Measurements from ENCODE around the gene NSMF. TPM values are rescaled to one million over a fixed set of nuclear protein-coding genes. Genes with fewer than 3 reads are reported as not detected.
A peak's percentile ranks its signal among the peaks of the same experiment; 100 is the strongest.

Gene NSMF, protein sequence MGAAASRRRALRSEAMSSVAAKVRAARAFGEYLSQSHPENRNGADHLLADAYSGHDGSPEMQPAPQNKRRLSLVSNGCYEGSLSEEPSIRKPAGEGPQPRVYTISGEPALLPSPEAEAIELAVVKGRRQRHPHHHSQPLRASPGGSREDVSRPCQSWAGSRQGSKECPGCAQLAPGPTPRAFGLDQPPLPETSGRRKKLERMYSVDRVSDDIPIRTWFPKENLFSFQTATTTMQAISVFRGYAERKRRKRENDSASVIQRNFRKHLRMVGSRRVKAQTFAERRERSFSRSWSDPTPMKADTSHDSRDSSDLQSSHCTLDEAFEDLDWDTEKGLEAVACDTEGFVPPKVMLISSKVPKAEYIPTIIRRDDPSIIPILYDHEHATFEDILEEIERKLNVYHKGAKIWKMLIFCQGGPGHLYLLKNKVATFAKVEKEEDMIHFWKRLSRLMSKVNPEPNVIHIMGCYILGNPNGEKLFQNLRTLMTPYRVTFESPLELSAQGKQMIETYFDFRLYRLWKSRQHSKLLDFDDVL
- 20.7 TPM for total RNA-seq
- long read RNA-seq, transcript NSMF-205 (14 exons, 3,571 nt) = minor isoform, 11 of 63 reads
- long read RNA-seq, transcript NSMF-201 (15 exons, 2,981 nt) = major isoform, 28 of 63 reads
- long read RNA-seq, partial matches to known transcripts = 5 of 63 reads
- long read RNA-seq, other reads (novel, unspliced or antisense) = 19 of 63 reads

DNA sequence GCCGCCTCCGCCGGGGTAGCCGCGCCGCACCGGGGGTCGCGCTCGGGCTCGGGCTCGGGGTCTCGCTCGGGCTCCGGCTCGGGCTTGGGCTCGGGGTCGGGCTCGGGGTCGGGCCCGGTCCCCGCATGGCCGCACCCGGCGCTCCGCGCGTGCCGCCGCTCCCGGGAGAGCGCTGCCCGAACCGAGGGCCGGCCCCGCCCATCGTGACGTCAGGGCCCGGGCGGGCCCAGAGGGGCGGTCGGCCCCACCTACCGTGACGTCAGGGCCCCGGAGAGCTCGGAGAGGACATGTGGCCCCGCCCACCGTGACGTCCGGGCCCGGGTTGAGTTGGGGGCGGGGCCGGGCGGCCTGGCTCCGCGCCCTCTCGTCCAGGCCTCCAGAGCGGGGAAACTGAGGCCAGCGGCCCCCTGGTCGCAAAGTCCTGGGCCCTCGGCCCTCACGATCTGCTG lies at the start of gene NSMF:
NSMF (minus strand) TSS at position 183 of the 449 bp plus-strand sequence. CDS start 232 bp downstream, outside the sequence.
- intact Hi-C loops (cut with DNase I) = no loop called here
- H3K27ac ChIP-seq = peak within 1 kb of the TSS; percentile 69
- H3K36me3 ChIP-seq = no peaks in the 10 kb centered on the region
- ATAC-seq = peak; percentile 91
- peaks cover 27% of the 10 kb centered on the region for H3K4me1 ChIP-seq
- no peaks in the 10 kb centered on the region for H3K9me3 ChIP-seq
- peak; percentile 95 for DNase-seq
- no peaks in the 10 kb centered on the region for H3K27me3 ChIP-seq (ENCODE audit: low read depth)
- peak within 1 kb of the TSS; percentile 64 for H3K4me3 ChIP-seq
- TF ChIP-seq, protein P1, sequence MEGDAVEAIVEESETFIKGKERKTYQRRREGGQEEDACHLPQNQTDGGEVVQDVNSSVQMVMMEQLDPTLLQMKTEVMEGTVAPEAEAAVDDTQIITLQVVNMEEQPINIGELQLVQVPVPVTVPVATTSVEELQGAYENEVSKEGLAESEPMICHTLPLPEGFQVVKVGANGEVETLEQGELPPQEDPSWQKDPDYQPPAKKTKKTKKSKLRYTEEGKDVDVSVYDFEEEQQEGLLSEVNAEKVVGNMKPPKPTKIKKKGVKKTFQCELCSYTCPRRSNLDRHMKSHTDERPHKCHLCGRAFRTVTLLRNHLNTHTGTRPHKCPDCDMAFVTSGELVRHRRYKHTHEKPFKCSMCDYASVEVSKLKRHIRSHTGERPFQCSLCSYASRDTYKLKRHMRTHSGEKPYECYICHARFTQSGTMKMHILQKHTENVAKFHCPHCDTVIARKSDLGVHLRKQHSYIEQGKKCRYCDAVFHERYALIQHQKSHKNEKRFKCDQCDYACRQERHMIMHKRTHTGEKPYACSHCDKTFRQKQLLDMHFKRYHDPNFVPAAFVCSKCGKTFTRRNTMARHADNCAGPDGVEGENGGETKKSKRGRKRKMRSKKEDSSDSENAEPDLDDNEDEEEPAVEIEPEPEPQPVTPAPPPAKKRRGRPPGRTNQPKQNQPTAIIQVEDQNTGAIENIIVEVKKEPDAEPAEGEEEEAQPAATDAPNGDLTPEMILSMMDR (IDR thresholded peaks at IDR 0.05) = no peak

DNA sequence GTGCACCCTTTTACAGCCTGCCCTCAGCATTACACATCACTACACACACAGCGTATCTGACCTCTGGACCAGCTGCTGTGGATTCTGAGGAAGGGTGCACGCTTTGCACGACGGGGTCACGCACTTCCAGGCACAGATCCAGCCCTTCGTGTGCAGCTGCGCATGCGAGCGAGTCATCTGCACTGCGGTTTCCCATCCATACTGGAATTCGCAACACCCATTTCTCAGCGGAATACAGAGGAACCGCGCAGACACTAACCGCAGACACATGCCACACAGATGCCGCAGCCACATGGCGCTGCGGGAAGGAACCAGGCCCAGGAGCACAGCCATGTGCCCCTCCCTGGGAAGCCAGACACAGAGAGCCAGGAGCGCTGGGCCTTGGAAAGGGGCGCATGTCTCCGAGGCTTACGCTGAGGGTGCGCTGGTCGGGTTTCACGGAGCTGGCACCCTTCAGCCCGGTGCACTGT lies 47.6 kb upstream of the NSMF start:
- no peak for DNase-seq
- peak in 1 of 2 donors; percentile 21 for ATAC-seq
- Histone ChIP-seq H3K27ac (no peak overlapping the region), H3K9me3 (no peaks in the 10 kb centered on the region), H3K27me3 (ENCODE audit: low read depth) (no peaks in the 10 kb centered on the region), H3K4me3 (no peak overlapping the region), H3K4me1 (no peaks in the 10 kb centered on the region), H3K36me3 (no peaks in the 10 kb centered on the region)
- intact Hi-C loops (cut with DNase I) = no loop called here
- TF ChIP-seq, protein P1 (IDR thresholded peaks at IDR 0.05) = no peak

DNA sequence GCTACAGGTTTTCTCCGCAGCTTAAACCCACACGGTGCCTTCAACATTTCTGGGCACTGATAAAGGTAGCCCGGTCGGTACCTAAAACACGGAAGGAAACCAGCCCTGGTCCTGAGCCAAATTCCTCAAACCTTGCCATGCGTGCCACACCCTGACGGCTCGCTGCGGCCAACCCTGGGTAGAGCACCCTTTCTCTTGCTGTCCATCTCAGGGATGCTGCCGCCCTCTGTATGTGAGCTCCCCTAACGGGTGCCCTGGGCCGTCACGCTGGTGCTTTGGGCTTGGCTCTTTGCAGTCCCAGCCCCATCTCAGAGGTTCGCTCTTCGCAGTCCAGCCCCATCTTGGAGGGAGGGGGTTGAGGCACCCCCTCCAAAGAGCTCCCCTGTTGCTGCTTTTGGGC lies 47.1 kb upstream of the NSMF start:
- ATAC-seq (peak in 1 of 2 donors; percentile 37), DNase-seq (no peak)
- no peak overlapping the region for H3K4me3 ChIP-seq
- H3K4me1 ChIP-seq = no peaks in the 10 kb centered on the region
- H3K27ac ChIP-seq = no peak overlapping the region
- intact Hi-C loops (cut with DNase I) = no loop called here
- H3K27me3 ChIP-seq (ENCODE audit: low read depth) = no peaks in the 10 kb centered on the region
- TF ChIP-seq, protein P1 (IDR thresholded peaks at IDR 0.05) = no peak
- no peaks in the 10 kb centered on the region for H3K36me3 ChIP-seq
- no peaks in the 10 kb centered on the region for H3K9me3 ChIP-seq

DNA sequence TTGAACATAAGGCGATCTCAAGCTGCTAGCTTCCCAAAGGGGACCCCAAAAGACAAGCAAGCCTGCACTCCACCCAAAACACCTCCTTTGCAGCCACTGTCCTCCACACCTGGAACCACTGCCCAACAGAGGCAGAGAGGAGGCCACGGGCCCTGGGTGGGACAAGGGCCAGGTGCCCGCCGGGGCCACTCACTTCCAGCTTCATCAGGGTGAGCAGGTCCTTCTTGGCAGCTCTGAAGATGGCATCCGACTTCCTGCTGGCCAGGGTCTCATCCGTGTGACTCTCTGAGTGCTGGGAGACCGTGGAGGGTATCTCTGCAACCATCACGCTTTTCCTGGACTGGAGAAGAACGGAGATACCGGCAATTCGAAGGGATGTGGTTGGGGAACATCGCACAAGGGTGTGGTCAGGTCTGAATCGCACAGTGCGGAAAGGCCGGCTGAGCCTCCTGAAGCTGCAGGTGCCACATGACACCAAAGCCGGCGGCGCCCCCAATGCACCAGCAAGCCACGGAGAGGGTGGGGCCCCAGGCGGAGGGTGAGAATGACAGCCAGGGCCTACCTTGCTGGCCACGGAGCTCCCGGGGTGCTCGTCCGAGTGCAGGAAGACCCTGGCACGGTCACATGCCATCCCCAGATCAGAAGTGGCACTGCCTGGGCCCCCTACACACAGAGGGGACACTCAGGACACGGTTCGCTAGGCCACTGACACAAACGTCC lies 46.4 kb upstream of the NSMF start:
- DNase-seq = no peak
- no peak overlapping the region for H3K4me3 ChIP-seq

DNA sequence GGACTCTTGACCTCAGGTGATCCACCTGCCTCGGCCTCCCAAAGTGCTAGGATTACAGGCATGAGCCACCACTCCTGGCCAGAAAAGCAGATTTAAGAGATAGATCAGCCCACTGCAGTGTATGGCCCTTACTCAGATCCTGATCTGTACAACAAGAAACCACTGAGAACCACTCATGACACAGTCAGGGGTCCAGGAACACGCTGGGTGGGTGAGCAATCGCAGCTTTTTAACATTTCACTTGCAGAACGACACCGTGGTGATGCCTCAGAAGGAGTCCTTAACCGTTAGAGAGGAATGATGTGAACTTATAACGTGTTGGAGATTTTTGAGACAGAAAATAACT lies 45.3 kb upstream of the NSMF start:
- Histone ChIP-seq H3K9me3 (no peaks in the 10 kb centered on the region), H3K4me1 (no peaks in the 10 kb centered on the region), H3K36me3 (no peaks in the 10 kb centered on the region), H3K4me3 (no peak overlapping the region), H3K27ac (no peak overlapping the region), H3K27me3 (ENCODE audit: low read depth) (no peaks in the 10 kb centered on the region)
- TF ChIP-seq, protein P1 (IDR thresholded peaks at IDR 0.05) = no peak
- ATAC-seq (no peak), DNase-seq (no peak)
- intact Hi-C loops (cut with DNase I) = no loop called here

More for the DNA sequence above, 46.4 kb upstream of the NSMF start:
- ATAC-seq = peak in 1 of 2 donors; percentile 21
- intact Hi-C loops (cut with DNase I) = no loop called here
- TF ChIP-seq, protein P1 (IDR thresholded peaks at IDR 0.05) = no peak
- no peaks in the 10 kb centered on the region for H3K9me3 ChIP-seq
- no peaks in the 10 kb centered on the region for H3K27me3 ChIP-seq (ENCODE audit: low read depth)
- no peaks in the 10 kb centered on the region for H3K4me1 ChIP-seq
- no peaks in the 10 kb centered on the region for H3K36me3 ChIP-seq
- no peak overlapping the region for H3K27ac ChIP-seq
